Stimulated activated CD4-positive, alpha-beta T cell treated with anti-CD3 and anti-CD28 coated beads, Interleukin-15, amount 100 ng/mL, for 48 hours (primary cell): ENCODE data around the gene PRR36.
A peak's percentile ranks its signal among the peaks of the same experiment; 100 is the strongest.
"Not testable (repeated sequence)": the region's sequence is repeated elsewhere in the genome, so short reads cannot be mapped to it uniquely, and the experiment has no call there.

Experiments
- DNase-seq, 2 donors: peaks; one replicate each; pipeline ENCODE4 v3.0.0-alpha.2; 2020; ENCODE audit warnings: low read depth in 2 of 2

The PRR36 gene

DNA sequence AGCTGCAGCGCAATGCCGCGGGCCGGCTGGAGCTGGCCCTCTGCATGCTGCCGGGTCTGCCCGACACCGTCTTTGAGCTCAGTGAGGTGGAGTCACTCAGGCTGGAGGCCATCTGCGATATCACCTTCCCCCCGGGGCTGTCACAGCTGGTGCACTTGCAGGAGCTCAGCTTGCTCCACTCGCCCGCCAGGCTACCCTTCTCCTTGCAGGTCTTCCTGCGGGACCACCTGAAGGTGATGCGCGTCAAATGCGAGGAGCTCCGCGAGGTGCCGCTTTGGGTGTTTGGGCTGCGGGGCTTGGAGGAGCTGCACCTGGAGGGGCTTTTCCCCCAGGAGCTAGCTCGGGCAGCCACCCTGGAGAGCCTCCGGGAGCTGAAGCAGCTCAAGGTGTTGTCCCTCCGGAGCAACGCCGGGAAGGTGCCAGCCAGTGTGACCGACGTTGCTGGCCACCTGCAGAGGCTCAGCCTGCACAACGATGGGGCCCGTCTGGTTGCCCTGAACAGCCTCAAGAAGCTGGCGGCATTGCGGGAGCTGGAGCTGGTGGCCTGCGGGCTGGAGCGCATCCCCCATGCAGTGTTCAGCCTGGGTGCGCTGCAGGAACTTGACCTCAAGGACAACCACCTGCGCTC is 25.7 kb upstream of the PRR36 start:
- DNase-seq, result no peak

DNA sequence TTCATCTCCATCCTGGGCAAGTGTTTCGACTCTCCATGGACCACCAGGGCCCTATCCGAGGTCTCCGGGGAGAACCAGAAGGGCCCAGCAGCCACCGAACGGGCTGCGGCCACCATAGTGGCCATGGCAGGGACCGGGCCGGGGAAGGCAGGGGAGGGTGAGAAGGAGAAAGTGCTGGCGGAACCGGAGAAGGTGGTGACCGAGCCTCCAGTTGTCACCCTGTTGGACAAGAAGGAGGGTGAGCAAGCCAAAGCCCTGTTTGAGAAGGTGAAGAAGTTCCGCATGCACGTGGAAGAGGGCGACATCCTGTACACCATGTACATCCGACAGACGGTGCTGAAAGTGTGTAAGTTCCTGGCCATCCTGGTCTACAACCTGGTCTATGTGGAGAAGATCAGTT is 24.8 kb upstream of the PRR36 start:
- DNase-seq, result no peak

DNA sequence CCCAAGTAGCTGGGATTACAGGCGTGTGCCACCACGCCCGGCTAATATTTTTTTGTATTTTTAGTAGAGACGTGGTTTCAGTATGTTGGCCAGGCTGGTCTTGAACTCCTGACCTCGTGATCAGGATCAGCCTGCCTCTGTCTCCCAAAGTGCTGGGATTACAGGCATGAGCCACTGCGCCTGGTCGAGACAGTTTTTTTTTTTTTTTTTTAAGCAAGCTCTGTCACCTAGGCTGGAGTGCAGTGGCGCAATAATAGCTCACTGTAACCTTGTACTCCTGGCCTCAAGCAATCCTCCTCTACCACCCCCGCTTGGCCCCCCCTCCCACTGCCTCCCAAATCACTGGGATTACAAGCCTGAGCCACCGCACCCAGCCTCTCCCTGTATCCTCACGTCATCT is 23.1 kb upstream of the PRR36 start:
- DNase-seq, result no peak

DNA sequence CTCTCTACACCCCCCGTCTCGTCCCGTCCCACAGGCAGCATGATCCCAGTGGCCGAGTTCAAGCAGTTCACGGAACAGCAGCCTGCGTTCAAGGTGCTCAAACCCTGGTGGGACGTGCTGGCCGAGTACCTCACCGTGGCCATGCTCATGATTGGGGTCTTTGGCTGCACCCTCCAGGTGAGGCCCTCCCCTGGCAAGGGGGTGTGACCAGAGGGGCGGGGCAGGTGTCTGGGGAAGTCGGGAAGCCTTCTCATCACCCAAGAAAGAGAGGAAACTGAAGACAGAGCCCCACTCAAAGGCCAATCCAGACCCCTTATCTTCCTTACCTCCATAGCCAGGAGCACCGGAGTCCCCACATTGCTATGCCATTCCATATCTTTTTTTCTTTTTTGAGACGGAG is 21.4 kb upstream of the PRR36 start:
- DNase-seq, result no peak

- DNase-seq, result no peak
Observed at GRCh38 chr19:7894612-7895309, 20.6 kb upstream of the PRR36 start.

DNA sequence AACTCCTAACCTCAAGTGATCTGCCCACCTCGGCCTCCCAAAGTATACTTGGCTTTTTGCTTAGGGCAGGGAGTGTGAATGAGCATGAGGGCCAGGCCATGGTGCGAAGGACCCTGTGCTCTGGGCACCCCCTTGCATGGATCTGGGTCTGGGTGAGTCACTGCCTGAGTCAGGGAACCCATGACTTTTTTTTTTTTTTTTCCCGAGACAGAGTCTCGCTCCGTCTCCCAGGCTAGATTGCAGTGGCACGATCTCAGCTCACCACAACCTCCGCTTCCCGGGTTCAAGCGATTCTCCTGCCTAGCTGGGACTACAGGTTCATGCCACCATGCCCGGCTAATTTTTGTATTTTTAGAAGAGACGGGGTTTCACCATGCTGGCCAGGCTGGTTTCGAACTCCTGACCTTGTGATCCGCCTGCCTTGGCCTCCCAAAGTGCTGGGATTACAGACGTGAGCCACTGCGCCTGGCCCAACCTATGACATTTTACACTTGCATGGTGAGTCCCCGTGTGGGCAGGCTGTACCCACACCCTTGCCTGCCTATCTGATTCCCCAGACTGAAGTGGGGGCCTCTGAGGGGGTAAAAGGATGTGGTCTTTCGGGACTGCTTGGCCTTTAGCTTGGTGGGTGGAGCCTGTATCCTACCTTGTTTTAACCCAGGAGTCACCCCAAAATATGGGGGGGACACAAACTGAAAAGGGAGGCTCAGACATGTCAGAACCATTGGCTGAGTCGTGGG is 19.3 kb upstream of the PRR36 start:
- DNase-seq, result not testable (repeated sequence)

GRCh38 chr19:7888826-7889217 is 14.6 kb upstream of the PRR36 start:
- DNase-seq, result no peak

GRCh38 chr19:7888145-7888825 is 14.1 kb upstream of the PRR36 start, which contains the start of gene LRRC8E:
Gene LRRC8E, plus strand, starts transcription at chr19:7888510. Its CDS starts 7,094 bp downstream, at chr19:7895604.
- DNase-seq, result peak in 1 of 2 donors; percentile 33

- no peak for DNase-seq
Observed at GRCh38 chr19:7887408-7888144, 13.4 kb upstream of the PRR36 start.

DNA sequence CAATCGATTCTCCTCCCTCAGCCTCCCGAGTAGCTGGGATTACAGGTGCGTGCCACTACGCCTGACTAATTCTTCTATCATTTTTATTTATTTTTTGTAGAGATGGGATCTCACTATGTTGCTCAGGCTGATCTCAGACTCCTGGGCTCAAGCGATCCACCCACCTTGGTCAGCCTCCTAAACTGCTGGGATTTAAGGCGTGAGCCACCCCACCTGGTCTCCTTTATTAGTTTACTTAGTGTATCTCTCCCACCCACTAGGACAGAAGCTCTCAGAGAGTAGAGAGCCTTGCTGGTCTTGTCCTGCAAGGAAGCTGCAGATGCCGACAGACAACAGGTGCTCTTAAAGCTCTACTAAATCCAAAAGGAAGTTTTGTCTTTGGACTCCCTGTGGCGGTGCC is 11.6 kb upstream of the PRR36 start:
- DNase-seq, result no peak

DNA sequence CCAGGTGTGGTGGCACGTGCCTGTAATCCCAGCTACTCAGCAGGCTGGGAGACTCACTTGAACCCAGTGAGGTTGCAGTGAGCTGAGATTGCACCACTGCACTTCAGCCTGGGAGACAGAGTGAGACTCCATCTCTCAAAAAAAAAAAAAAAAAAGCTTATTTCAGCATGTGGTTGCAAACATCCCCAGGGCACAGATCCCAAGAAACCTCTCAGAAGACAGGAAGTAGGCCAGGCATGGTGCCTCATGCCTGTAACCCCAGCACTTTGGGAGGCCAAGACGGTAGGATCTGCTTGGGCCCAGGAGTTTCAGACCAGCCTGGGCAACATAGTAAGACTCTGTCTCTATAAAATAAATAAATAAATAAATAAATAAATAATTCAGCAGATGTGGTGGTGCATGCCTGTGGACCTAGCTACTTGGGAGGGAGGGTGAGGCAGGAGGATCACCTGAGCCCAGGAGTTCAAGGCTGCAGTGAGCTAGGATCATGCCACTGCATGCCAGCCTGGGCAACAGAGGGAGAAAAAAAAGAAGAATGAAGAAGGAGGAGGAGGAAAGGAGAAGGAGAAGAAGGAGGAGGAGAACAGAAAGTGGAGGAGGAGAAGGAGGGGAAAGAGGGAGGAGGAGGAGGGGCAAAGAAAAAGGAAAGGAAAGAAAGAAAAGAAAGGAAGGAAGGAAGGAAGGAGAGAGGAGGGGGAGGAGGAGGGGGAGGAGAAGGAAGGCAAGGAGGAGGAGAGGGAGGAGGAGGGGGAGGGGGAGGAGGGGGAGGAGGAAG is 9.8 kb upstream of the PRR36 start:
- no peak for DNase-seq

DNA sequence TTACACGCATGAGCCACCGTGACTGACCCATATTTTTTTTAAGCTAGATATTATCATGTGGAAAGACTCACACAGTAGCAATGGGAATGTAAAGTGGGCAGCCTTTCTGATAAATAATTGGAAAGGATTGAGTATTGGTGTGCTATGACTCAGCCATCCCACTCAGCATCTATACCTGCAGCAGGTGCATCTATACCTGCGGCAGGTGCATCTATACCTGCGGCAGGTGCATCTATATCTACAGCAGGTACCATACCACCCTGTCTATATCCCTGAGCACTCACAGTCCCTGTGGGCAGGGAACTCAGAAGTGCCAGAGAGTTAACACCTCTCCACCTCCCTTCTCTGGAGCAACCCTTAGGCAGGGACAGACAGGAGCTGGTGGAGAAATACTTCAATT is 8.9 kb upstream of the PRR36 start:
- no peak for DNase-seq

DNA sequence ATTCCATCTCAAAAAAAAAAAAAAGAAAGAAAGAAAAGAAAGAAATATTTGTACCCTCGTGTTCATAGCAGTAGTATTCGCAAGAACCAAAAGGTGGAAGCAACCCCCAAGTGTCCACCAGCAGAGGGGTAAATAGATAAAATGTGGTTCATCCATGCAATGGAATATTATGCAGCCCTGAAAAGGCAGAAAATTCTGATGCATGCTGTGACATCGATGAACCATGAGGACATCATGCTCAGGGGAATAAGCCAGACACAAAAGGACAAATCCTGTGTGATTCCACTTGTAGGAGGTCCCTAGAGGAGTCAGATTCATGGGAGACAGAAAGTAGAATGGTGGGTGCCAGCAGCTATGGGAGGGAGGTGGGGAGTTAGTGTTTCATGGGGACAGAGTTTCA is 7.7 kb upstream of the PRR36 start:
- no peak for DNase-seq

- no peak for DNase-seq
Observed at GRCh38 chr19:7879836-7880235, 5.6 kb upstream of the PRR36 start.

DNA sequence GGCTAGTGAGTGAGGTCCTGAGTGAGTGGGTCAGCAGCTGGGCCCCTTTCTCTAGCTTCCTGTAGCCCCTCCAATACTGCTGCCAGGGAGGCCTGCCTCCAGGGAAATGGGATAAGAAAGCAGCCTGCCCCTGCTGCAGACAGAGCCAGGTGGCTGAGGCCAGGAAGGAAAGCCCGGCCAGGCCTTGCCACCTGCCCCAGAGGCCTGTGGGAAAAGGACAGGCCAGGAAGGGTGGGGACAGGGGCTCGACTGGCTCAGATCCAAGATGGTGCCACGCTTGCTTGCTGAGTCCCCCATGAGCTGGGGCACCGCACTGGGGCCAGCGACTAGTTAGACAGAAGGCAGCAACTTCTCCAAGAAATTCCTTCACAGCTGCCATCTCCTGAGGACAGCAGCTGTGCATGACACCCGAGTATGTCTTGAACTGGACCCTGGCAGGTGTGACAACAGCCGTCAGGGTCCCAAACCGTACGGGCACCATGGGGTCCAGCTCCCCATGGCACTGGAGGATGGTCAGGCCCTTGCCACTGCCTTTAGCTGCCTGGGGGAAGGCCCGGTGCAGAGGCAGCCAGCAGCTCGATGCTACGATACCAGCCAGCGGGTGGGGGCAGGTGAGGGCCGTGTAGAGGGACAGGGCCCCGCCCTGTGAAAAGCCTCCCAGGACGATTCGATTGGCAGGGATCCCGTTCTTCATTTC is 5.1 kb upstream of the PRR36 start:
- DNase-seq, result no peak

GRCh38 chr19:7877249-7877836 is 3.2 kb upstream of the PRR36 start:
- no peak for DNase-seq

- no peak for DNase-seq
Observed at GRCh38 chr19:7874897-7875273, 695 bp upstream of the PRR36 start.

DNA sequence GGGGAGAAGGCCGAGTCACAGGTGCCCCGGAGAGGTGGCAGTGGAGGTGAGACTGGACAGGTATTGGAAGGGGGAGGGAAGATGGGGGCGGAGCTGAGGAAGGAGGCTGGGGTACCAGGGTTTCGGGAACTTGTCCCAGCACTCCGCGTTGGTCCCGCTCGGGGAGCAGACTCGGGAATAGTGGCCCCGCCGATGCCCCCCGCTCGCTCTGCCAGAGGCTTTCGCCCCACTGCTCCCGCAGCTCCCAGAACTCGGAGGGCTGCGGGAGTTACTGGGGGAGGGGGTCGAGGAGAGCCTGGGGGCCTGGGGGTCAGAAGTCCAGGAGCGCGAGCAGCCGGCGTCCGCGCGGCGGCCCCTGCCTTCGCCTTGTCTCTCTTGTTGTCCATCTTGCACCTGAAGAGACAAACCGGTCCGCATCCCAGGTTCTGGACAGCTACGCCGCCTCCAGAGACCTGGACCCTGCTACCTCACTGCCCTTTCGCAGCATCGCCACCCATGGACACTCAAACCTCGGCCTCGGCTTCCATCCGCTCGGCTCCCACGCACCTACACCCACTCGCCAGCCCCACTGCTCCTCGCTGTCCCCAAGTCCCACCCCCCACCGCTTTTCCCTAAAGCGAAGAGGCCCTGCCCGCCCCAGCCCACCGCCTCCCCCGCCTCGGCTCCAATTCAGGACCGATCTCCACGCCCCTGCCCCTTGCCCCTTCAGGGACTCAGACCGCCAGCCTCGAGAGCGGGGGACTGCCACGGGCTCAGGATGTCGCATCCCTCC is 700 bp downstream of the PRR36 start:
- DNase-seq, result no peak
